Hematopoietic multipotent progenitor cell treated with erythropoietin and hydrocortisone succinate and interleukin-3 and kit ligand, for 6 days (in vitro differentiated cells): ENCODE data around the gene GRPEL1.

Experiments
- DNase-seq: peaks from one replicate; pipeline ENCODE4 v3.0.0-alpha.2; 2015

Gene GRPEL1

DNA sequence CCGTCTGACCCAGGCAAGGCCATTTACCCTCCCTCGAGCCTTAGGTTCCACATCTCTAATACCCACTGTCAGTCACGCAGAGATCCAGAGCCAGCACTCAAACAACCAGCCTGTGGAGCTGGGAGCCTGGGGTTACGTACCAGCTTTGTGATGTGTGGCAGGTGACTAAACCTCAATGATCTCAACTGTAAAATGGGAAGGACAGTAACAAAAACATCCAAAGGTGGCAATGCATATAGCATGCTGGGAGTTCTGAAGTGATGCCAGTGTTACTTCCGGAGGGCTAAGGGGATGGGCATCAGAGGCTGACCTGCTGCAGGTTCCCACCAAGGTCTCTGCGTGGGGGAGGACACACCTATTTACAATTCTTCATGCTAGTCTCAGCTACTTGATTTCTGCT, 6.0 kb downstream of the GRPEL1 start:
- DNase-seq, result no peak

GRCh38 chr4:7060346-7061150, 7.3 kb downstream of the GRPEL1 start:
- no peak for DNase-seq

GRCh38 chr4:7059662-7060061, 8.2 kb downstream of the GRPEL1 start:
- peak; percentile 50 for DNase-seq

DNA sequence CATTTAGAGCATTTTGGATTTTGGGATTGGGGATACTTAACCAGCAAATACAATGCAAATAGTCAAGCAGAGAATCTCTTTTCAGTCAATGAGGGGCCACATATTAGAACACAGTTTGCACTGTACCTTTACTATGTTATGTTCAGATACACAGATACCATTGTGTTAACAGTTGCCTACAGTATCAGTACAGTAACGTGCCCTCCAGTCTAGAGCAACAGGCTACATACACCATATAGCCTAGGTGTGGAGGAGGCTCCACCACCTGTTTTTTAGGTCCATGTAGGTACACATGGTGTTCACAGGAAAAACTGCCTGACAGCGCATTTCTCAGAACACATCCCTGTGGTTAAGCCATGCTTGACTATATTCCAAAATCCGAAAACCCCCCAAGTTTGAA, 9.1 kb downstream of the GRPEL1 start:
- no peak for DNase-seq

DNA sequence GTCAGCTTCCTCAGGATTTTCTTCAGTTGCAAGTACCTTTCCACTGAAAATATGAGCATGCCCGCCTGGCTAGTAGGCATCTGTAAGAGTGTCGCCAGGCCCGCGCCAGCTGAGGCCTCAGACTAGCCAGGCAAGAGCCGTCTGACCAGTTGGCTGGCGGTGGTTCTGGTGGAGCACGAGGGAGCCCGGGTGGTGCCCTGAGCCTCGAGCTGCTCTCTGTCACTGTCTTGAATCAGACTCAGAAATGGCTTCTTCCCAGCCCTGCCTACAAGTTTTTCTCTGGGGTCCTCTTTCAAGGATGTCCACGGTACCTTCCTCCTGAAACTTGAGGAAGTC, 11.9 kb downstream of the GRPEL1 start:
- DNase-seq, result no peak

DNA sequence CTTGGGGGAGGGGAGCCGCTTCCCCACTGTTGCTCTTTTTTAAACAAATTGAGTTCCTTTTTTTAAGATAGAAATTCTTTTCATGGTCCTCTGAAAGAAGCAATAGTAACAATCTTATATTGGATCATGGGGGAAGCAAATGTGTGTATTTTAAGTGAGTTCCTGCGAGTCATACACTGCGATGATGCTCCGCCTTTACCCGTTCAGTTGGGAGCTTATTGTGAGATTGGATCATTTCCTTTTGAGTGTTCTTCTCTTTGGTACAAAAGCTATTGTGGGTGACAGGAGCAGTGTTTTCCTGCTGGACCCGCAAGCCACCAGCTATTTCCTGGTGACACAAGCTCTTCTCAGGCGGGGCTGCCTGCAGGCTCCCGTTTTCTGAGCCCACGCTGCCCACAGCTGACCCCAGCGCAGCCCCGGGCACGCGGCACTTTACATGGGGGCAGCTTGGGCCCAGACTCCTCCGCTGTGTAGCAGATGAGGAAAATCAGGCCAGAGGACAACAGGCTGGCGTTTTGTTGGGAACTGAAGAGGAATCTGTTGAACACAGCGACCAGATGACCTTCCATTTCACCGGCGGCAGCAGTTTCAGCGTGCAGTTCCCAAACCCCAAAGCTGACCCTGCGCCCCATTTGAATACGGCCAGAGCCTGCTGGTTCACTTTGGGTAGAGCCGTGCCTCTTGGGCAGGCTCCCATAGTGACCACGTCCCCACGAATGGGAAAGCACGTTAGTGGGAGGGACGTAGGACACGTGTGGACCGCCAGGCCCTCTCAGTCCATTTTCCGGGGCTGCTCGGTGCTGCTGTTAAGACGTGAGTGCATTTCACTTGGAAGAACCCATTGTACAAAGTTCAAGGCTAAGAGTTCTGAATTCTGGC, 12.5 kb downstream of the GRPEL1 start:
- DNase-seq, result no peak

DNA sequence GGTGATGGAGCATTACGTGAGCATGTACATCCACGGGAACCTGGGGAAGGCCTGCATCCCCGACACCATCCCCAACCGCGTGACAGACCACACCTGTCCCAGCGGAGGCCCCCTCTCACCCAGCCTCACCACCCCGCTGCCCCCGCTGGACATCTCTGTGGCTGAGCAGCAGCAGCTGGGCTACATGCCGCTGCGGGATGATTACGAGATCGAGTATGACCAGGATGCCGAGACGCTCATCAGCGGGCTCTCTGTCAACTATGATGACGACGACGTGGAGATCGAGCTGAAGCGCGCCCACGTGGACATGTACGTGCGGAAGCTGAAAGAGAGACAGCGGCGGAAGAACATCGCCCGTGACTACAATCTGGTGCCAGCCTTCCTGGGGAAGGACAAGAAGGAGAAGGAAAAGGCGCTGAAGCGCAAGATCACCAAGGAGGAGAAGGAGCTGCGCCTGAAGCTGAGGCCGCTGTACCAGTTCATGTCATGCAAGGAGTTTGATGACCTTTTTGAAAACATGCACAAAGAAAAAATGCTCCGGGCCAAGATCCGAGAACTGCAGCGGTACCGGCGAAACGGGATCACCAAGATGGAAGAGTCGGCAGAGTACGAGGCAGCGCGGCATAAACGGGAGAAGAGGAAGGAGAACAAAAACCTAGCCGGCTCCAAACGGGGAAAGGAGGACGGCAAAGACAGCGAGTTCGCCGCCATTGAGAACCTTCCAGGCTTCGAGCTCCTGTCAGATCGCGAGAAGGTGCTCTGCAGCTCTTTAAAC, 13.6 kb downstream of the GRPEL1 start:
- DNase-seq, result no peak

DNA sequence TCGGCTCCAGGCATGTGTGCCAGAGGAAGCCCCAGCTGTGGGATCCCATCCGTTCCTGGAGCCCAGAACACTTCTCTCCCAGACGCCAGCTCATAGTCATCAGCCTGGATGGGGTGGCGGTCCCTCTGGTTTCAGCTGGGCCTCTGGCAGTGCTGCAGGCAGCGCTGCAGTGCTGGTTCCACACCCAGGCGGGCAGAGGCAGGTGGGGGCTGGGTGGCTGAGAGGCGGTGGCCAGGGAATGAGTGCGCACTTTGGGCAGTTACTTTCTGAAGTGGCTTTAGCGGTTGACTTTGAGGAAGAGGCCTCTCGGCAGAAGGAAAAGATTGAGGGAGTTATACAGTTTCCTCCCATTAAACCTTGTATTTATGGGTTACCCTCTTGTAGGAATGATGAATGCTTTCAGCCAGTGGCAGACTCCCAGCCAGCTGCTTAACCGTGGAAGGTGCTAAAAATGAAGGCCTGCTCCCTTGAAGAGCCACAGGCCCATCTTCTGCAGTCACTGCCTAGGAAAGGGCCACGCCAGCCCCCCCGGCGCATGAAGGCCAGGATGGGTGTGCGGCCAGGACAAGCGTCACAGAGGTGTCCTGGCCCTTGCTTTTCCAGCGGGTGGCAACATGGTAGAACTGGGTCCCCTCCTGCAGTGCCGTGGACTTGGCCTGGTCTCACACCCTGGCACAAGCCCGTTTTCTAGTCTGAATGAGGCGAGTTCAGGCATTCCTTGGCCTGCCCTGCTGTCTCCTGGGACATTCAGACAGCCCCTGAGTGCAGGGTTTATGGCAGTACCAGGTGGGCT, 14.7 kb downstream of the GRPEL1 start:
- DNase-seq, result peak; percentile 91

DNA sequence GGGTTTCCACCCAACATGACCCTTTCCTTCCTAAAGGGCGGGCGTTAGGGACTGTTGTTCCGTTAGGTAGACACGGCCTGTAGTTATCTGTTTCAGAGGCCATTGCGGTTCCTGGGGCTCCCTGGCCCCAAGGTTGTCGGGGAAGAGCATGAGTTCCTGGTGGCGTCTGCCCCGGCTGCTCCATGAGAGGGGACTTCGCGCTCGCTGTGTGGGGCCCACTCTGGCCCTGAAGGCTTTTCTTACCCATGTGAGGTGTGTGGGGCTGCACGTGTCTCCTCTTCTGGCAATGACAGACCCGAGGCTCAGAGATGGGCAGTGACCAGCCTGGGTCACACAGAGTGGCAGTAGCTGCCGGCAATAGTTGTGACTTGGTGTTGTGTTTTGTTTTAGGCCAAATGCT, 15.6 kb downstream of the GRPEL1 start:
- no peak for DNase-seq

DNA sequence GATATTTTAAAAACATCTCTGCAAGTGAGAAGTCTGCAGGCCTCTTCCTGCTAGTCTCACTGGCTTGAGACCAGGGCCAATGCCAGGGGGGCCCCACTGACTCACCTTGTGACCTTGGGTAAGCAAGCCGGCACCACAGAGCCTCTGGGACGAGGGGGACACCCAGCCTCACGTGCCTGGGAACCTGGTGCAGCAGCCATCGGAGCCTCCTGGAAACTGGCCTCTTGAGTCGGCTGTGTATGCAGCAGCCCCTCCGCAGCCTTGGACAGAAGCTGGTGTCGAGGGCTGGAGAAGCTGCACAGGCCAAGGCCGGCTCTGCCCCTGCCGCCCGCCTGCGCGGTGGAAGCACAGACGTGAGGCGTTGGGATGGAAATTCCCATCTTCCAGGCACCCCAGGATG, 16.0 kb downstream of the GRPEL1 start:
- no peak for DNase-seq

GRCh38 chr4:7051144-7051495, 16.7 kb downstream of the GRPEL1 start:
- no peak for DNase-seq

GRCh38 chr4:7050481-7051143, 17.3 kb downstream of the GRPEL1 start:
- peak; percentile 41 for DNase-seq

GRCh38 chr4:7049739-7050138, 18.1 kb downstream of the GRPEL1 start:
- no peak for DNase-seq

GRCh38 chr4:7049295-7049694, 18.6 kb downstream of the GRPEL1 start:
- DNase-seq, result no peak

- DNase-seq, result no peak
Observed at GRCh38 chr4:7048642-7049041, 19.2 kb downstream of the GRPEL1 start.

DNA sequence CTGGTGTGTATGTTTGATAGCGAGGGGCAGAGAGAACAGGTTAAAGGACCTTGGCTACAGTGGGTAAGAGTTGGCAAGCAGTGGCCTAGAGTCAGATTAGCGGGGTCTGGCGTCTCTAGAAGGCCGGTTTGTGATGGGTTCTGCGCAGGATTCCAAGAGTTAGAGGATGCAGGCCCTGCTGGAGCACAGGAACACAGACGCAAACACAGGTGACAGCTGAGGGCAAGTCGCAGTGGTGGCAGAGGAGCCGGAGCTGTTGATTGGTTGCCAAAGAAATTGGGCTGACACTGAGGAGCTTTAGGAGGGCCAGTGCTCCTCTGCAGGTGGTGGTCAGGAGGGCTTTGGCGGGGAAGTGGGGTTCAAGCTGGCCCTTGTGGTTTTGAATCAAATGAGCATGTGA, 20.9 kb downstream of the GRPEL1 start:
- DNase-seq, result no peak

DNA sequence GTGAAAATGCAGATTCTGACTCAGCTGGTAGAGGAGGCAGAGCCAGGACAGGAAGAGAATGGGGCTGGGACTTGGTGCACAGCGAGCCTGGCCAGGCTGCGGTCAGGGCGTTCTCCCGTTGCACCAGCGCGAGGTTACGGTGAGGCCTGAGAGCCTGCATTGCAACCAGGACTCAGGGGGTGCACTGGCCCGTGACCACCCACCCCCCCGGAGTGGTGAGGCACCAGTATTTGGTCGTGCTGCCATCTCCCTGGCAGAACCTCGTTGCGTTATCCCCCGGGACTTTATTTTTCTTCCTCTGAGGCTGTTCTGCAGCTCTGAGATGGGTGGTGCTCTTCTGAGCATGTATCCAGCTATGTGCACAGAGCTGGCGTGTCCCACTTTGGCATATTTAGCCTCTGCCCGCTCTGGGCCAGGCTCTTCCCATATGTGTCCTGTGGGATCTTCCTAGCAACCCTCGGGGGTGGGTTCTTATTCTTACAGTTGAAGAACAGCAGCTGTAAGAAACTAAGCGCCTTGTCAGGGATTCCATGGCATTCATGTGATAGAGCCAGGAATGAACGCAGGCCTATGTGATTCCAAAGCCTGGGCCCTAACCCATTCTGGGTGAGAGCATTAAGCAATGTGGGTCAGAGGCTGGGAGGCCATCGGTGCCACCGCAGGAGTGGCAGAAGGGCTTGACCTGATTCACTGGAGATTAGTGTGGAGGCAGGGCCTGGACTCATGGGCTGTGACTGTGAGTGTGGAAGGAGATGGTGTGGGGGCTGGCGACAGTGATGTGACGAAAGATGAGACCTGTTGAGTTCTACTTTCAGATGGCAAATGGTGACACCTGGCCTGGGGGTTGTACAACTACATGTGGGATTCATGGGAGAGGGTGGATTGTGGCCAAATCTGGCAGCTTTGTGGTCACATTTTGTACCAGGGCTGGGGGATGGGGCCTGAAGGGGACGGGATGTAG, 21.6 kb downstream of the GRPEL1 start:
- no peak for DNase-seq

DNA sequence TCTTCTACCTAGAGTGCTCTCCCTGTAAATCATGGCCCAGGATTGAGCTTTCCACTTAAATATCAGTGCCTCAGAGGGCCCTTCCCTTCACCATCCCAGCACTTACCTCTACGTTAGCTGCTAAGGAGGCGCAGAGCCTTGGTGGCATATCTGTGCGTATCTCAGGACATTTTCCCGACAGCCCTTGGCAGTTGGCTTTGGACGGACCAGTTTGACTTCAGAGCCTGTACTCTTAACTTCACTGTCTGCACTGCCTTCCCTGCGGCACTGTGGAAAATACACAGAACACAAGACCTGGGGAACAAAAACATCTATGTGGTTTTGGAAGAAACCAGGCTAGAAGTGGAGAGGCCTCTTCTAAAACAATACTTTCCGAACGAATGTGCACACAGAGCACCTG, 22.3 kb downstream of the GRPEL1 start:
- DNase-seq, result no peak

DNA sequence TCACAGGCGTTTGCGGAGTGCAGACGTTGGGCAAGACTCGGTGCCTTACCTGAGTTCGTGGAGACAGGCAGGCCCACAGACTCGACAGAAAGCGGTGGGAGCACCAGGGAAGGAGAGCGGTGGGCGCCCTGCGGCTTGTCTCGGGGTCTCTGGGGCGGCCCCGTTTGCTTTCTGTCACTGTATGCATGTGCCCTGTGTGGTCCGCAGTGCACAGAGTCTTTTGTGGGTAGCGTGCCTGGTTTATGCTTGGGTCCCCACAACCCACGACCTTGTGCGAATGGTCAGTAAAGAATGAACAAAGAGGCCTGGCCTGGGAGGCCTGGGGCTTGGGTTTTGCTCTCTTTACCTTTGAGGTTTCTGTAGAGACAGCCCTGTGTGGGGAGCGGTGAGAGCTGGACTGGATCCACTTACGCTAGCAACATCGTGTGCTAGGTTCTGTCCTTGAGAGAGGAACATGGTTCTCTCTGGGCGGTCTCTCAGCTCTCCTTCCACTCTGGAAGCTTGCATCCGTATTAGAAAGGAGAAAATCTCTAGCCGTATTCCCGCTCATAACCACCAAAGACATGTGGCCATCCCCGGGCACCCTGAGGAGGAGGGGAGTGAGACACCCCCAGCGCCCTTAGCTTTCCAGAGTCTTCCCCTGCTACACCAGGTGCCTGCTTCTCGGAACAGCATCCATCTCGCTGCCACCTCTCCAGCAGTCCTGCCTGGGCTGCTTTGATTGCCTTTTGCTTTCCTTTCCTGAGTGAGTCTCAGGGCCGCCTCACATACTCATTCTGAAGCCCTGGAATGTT, 23.5 kb downstream of the GRPEL1 start:
- DNase-seq, result no peak
